H9 (cell line): ENCODE data around the gene DYRK2. TPM values are rescaled to one million over a fixed set of nuclear protein-coding genes. Genes with fewer than 3 reads are reported as not detected.

Source experiments
- DNase-seq: peaks from one replicate; pipeline ENCODE4 v3.0.0-alpha.2; 2017
- H2AFZ ChIP-seq: one replicate; pipeline ENCODE4 v1.6.1; 2013; ENCODE audit warnings: mild to moderate bottlenecking, low read length, control low read depth, moderate library complexity
- H2AK5ac ChIP-seq: 2 replicates; pipeline ENCODE4 v1.6.1; 2013; ENCODE audit warnings: low read length, control low read depth, mixed read lengths; ENCODE audit not compliant: insufficient read length
- H2BK120ac ChIP-seq: one replicate; pipeline ENCODE4 v1.6.1; 2013; ENCODE audit warnings: low read depth, mild to moderate bottlenecking, low read length, control low read depth, inconsistent platforms; ENCODE audit not compliant: poor library complexity, severe bottlenecking
- H2BK12ac ChIP-seq: 2 replicates; pipeline ENCODE4 v1.6.1; 2013; ENCODE audit warnings: low read length, control low read depth, mixed read lengths, low read depth; ENCODE audit not compliant: insufficient read length
- H2BK15ac ChIP-seq: 2 replicates; pipeline ENCODE4 v1.6.1; 2013; ENCODE audit warnings: low read depth, low read length, control low read depth
- H2BK20ac ChIP-seq: one replicate; pipeline ENCODE4 v1.6.1; 2013; ENCODE audit warnings: low read depth, mild to moderate bottlenecking, low read length, control low read depth, inconsistent platforms; ENCODE audit not compliant: poor library complexity, severe bottlenecking
- H2BK5ac ChIP-seq: 2 replicates; pipeline ENCODE4 v1.6.1; 2013; ENCODE audit warnings: low read length, control low read depth, mixed read lengths; ENCODE audit not compliant: insufficient read length
- H3K14ac ChIP-seq: 2 replicates; pipeline ENCODE4 v1.6.1; 2013; ENCODE audit warnings: low read length, control low read depth; ENCODE audit not compliant: insufficient read depth
- H3K18ac ChIP-seq: 2 replicates; pipeline ENCODE4 v1.6.1; 2013; ENCODE audit warnings: low read depth, mild to moderate bottlenecking, mixed read lengths, low read length, control low read depth; ENCODE audit not compliant: insufficient read length
- H3K23ac ChIP-seq: 2 replicates; pipeline ENCODE4 v1.6.1; 2013; ENCODE audit warnings: low read length, control low read depth, mixed read lengths, low read depth; ENCODE audit not compliant: insufficient read length
- H3K23me2 ChIP-seq: 2 replicates; pipeline ENCODE4 v1.6.1; 2013; ENCODE audit warnings: low read depth, mild to moderate bottlenecking, mixed read lengths, low read length, control low read depth; ENCODE audit not compliant: insufficient read length, poor library complexity, severe bottlenecking
- H3K27ac ChIP-seq: 2 replicates; pipeline ENCODE4 v1.5.1; 2013; ENCODE audit warnings: low read length, control low read depth, mixed read lengths, low read depth; ENCODE audit not compliant: insufficient read length
- H3K27me3 ChIP-seq: 2 replicates; pipeline ENCODE4 v1.6.1; 2013; ENCODE audit warnings: low read length, control low read depth, inconsistent platforms; ENCODE audit not compliant: insufficient read depth
- H3K4ac ChIP-seq: 2 replicates; pipeline ENCODE4 v1.6.1; 2013; ENCODE audit warnings: low read depth, mild to moderate bottlenecking, control low read depth, inconsistent platforms, low read length, moderate library complexity
- H3K4me1 ChIP-seq: 2 replicates; pipeline ENCODE4 v1.6.1; 2013; ENCODE audit warnings: low read length, control low read depth, inconsistent platforms; ENCODE audit not compliant: insufficient read depth
- H3K4me2 ChIP-seq: 2 replicates; pipeline ENCODE4 v1.6.1; 2013; ENCODE audit warnings: low read length, control low read depth, mixed read lengths; ENCODE audit not compliant: insufficient read length, insufficient read depth
- H3K56ac ChIP-seq: 2 replicates; pipeline ENCODE4 v1.6.1; 2013; ENCODE audit warnings: low read depth, mild to moderate bottlenecking, mixed read lengths, low read length, control low read depth; ENCODE audit not compliant: insufficient read length
- H3K79me1 ChIP-seq: 2 replicates; pipeline ENCODE4 v1.6.1; 2013; ENCODE audit warnings: low read depth, mild to moderate bottlenecking, moderate library complexity, low read length, control low read depth, inconsistent platforms; ENCODE audit not compliant: insufficient read depth, poor library complexity, severe bottlenecking
- H3K79me2 ChIP-seq: 2 replicates; pipeline ENCODE4 v1.6.1; 2013; ENCODE audit warnings: low read length, control low read depth, inconsistent platforms; ENCODE audit not compliant: insufficient read depth
- H3K9ac ChIP-seq: 2 replicates; pipeline ENCODE4 v1.6.1; 2013; ENCODE audit warnings: low read length, control low read depth, mixed read lengths; ENCODE audit not compliant: insufficient read length; ENCODE audit errors: extremely low read depth
- H3K9me3 ChIP-seq: one replicate; pipeline ENCODE4 v1.6.1; 2013; ENCODE audit warnings: low read depth, low read length, inconsistent platforms; ENCODE audit not compliant: control insufficient read depth
- H3T11ph ChIP-seq: one replicate; pipeline ENCODE4 v1.6.1; 2013; ENCODE audit warnings: mild to moderate bottlenecking, low read length, control low read depth, inconsistent platforms
- H4K20me1 ChIP-seq: one replicate; pipeline ENCODE4 v1.6.1; 2013; ENCODE audit not compliant: control insufficient read depth, insufficient read length, insufficient read depth
- H4K5ac ChIP-seq: 2 replicates; pipeline ENCODE4 v1.6.1; 2013; ENCODE audit warnings: low read depth, mild to moderate bottlenecking, mixed read lengths, low read length, control low read depth; ENCODE audit not compliant: insufficient read length
- H4K8ac ChIP-seq: replicated peaks from 2 replicates; pipeline ENCODE4 v1.6.1; 2013; ENCODE audit warnings: low read length, control low read depth, mixed read lengths, low read depth; ENCODE audit not compliant: insufficient read length
- H4K91ac ChIP-seq: 2 replicates; pipeline ENCODE4 v1.6.1; 2013; ENCODE audit warnings: low read depth, mild to moderate bottlenecking, moderate library complexity, mixed read lengths, low read length, control low read depth; ENCODE audit not compliant: insufficient read length
- H3K27ac Mint-ChIP-seq, 3 experiments: 2 replicates in 2 of 3; 3 replicates in 1 of 3; pipeline ENCODE4 v1.8.0; 2020 to 2021; ENCODE audit warnings: mixed read lengths in 3 of 3, mild to moderate bottlenecking in 1 of 3, moderate library complexity in 1 of 3
- H3K27me3 Mint-ChIP-seq: 2 replicates; pipeline ENCODE4 v1.8.0; 2021; ENCODE audit warnings: low read depth, mild to moderate bottlenecking, moderate library complexity, mixed read lengths
- H3K36me3 Mint-ChIP-seq, 3 experiments: 2 replicates in 2 of 3; 3 replicates in 1 of 3; pipeline ENCODE4 v1.8.0; 2020 to 2021; ENCODE audit warnings: low read depth in 3 of 3, mixed read lengths in 3 of 3; ENCODE audit not compliant: insufficient read depth in 1 of 3
- H3K4me1 Mint-ChIP-seq, 2 experiments: 2 replicates each; pipeline ENCODE4 v1.8.0; 2020; ENCODE audit warnings: mixed read lengths in 2 of 2
- H3K4me3 Mint-ChIP-seq, 2 experiments: 2 replicates in 1 of 2; 3 replicates in 1 of 2; pipeline ENCODE4 v1.8.0; 2020 to 2021; ENCODE audit warnings: mild to moderate bottlenecking in 2 of 2, mixed read lengths in 2 of 2, moderate library complexity in 1 of 2
- H3K9me3 Mint-ChIP-seq, 2 experiments: 2 replicates in 1 of 2; 3 replicates in 1 of 2; pipeline ENCODE4 v1.8.0; 2020; ENCODE audit warnings: mild to moderate bottlenecking in 2 of 2, mixed read lengths in 2 of 2, moderate library complexity in 1 of 2
- CTCF ChIP-seq: fragments of 200-600 bp; sonication (generic); conservative IDR thresholded peaks from 3 replicates; pipeline ENCODE4 v1.8.0; 2021; ENCODE audit warnings: antibody characterized with exemption, mild to moderate bottlenecking
- WGBS: extraction: QIAGEN DNeasy Blood & Tissue Kit; methylation state at CpG from one replicate; pipeline ENCODE4 v1.1.7; 2013; ENCODE audit warnings: missing lambda C conversion rate, low lambda C conversion rate, mixed read lengths; ENCODE audit not compliant: insufficient read length; ENCODE audit errors: extremely low coverage; 5-methylcytosine and 5-hydroxymethylcytosine counted together
- total RNA-seq: library from RNA; stranded (reverse); gene quantifications from 2 replicates; pipeline ENCODE4 v1.2.1, GENCODE V29; 2021

DYRK2 gene
- total RNA-seq, 1 experiment from 2014 or later = 40.6 TPM

GRCh38 chr12:67666605-67667004 lies 18.1 kb downstream of the DYRK2 start:
- no peaks in the 10 kb centered on the region for H3K27me3 Mint-ChIP-seq
- H3K23ac ChIP-seq = no peak overlapping the region

More at GRCh38 chr12:67666605-67667004, 18.1 kb downstream of the DYRK2 start:
- H3K9me3 Mint-ChIP-seq = peaks cover 0 to 2% of the 10 kb centered on the region in 2 experiments; a peak in 1 of 5 replicates
- Histone ChIP-seq H2BK20ac (no peak overlapping the region), H3K18ac (no peak overlapping the region), H2AFZ (no peak overlapping the region), H3K4me2 (no peak overlapping the region), H2AK5ac (no peak overlapping the region), H3K14ac (no peak overlapping the region), H4K91ac (no peak overlapping the region), H2BK15ac (no peak overlapping the region), H3K4me1 (no peaks in the 10 kb centered on the region; the same call in 1 of the 2 replicates), H3K9ac (no peak overlapping the region), H3K9me3 (no peaks in the 10 kb centered on the region), H4K20me1 (no peaks in the 10 kb centered on the region), H3K79me2 (0 out of 2 replicates have a peak, but pooled peaks cover 2% of the 10 kb centered on the region), H4K8ac (no peak overlapping the region), H3K27me3 (no peaks in the 10 kb centered on the region), H4K5ac (no peak overlapping the region), H3K23me2 (no peaks in the 10 kb centered on the region), H3K4ac (no peak overlapping the region), H3K79me1 (no peaks in the 10 kb centered on the region), H2BK120ac (no peak overlapping the region), H2BK12ac (no peak overlapping the region), H3T11ph (no peak overlapping the region), H3K56ac (no peak overlapping the region), H2BK5ac (no peak overlapping the region), H3K27ac (no peak overlapping the region)
- no peak for DNase-seq
- no CpG with 5 or more reads among the region's 1 CpG for WGBS
- peaks cover 0 to 11% (median 5%) of the 10 kb centered on the region in 3 experiments; a peak in 2 of 7 replicates for H3K36me3 Mint-ChIP-seq
- peaks cover 6% of the 10 kb centered on the region in 2 experiments for H3K4me1 Mint-ChIP-seq
- no peak overlapping the region for H3K4me3 Mint-ChIP-seq
- TF ChIP-seq CTCF = no peak
- H3K27ac Mint-ChIP-seq = no peak overlapping the region
